ENCODE data around the gene POLR2I.
"Not testable (repeated sequence)": the region's sequence is repeated elsewhere in the genome, so short reads cannot be mapped to it uniquely, and the experiment has no call there.

The POLR2I gene

DNA sequence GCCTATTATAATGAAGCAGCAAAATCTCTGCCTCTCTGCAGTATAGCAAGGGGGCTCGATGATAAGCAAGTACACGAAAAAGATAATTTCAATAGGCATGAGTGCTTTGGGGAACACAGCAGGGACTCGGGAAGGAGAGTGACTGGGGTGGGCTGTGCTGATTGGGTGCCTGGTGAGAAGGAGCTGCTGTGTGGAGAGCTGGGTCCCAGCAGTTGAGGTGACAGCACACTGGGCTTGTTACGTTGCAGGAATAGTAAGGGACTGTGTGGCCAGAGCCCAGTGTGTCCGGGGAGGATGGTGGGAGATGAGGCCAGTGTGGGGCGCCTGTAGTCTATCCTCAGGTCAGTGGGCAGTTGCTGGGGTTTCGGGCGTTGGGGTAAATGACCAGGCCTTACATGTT lies 42.6 kb downstream of the POLR2I start:
- H3K4me1 ChIP-seq (ENCODE audit: control insufficient read depth, insufficient read depth, low read length) = peaks cover 4% of the 10 kb centered on the region
- no peak overlapping the region for H3K9ac ChIP-seq (ENCODE audit: low read length)
- no peaks in the 10 kb centered on the region for H3K27me3 ChIP-seq (replicated peaks; ENCODE audit: control insufficient read depth, insufficient read depth, low read length)
- no peaks in the 10 kb centered on the region for H3K36me3 ChIP-seq (ENCODE audit: control insufficient read depth, insufficient read depth, low read length, severe bottlenecking)
- H3K9me3 ChIP-seq (ENCODE audit: control insufficient read depth, low read length) = no peaks in the 10 kb centered on the region
- DNase-seq (ENCODE audit: low read depth) = no peak
- H3K4me3 ChIP-seq (ENCODE audit: low read length) = no peak overlapping the region

DNA sequence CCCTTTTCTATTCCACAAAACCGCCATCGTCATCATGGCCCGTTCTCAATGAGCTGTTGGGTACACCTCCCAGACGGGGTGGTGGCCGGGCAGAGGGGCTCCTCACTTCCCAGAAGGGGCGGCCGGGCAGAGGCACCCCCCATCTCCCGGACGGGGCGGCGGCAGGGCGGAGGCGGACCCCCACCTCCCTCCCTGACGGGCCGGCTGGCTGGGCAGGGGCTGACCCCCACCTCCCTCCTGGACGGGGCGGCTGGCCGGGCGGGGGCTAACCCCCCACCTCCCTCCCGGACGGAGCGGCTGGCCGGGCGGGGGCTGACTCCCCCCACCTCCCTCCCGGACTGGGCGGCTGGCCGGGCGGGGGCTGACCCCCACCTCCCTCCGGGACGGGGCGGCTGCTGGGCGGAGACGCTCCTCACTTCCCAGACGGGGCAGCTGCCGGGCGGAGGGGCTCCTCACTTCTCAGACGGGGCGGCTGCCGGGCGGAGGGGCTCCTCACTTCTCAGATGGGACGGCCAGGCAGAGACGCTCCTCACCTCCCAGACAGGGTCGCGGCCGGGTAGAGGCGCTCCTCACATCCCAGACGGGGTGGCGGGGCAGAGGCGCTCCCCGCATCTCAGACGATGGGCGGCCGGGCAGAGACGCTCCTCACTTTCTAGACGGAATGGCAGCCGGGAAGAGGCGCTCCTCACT lies 45.7 kb downstream of the POLR2I start:
- not testable (repeated sequence) for DNase-seq (ENCODE audit: low read depth); H3K9ac ChIP-seq (ENCODE audit: low read length); H3K4me3 ChIP-seq (ENCODE audit: low read length); H3K4me1 ChIP-seq (ENCODE audit: control insufficient read depth, insufficient read depth, low read length); H3K27me3 ChIP-seq (replicated peaks; ENCODE audit: control insufficient read depth, insufficient read depth, low read length); H3K36me3 ChIP-seq (ENCODE audit: control insufficient read depth, insufficient read depth, low read length, severe bottlenecking); H3K9me3 ChIP-seq (ENCODE audit: control insufficient read depth, low read length)

DNA sequence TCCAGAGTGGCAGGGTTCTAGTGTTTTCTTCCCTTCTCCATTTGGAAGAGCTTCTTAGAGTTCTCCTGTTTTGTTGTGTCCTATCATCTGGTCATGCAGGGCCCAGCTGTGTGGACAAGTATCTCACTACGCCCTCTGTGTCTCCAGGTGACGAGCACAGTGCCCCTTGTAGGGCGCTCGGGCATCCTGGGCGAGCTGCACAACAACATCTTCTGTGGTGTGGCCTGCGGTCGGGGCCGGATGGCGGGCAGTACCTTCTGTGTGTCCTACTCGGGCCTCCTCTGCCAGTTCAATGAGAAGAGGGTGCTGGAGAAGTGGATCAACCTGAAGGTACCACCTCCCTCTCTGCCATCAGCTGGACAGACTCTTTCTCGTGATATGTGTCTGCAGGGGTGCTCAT lies 47.0 kb downstream of the POLR2I start:
- Histone ChIP-seq H3K27me3 (replicated peaks; ENCODE audit: control insufficient read depth, insufficient read depth, low read length) (no peaks in the 10 kb centered on the region), H3K9me3 (ENCODE audit: control insufficient read depth, low read length) (no peaks in the 10 kb centered on the region), H3K4me3 (ENCODE audit: low read length) (no peak overlapping the region), H3K4me1 (ENCODE audit: control insufficient read depth, insufficient read depth, low read length) (peaks cover 7% of the 10 kb centered on the region), H3K9ac (ENCODE audit: low read length) (no peak overlapping the region), H3K36me3 (ENCODE audit: control insufficient read depth, insufficient read depth, low read length, severe bottlenecking) (no peaks in the 10 kb centered on the region)
- no peak for DNase-seq (ENCODE audit: low read depth)

DNA sequence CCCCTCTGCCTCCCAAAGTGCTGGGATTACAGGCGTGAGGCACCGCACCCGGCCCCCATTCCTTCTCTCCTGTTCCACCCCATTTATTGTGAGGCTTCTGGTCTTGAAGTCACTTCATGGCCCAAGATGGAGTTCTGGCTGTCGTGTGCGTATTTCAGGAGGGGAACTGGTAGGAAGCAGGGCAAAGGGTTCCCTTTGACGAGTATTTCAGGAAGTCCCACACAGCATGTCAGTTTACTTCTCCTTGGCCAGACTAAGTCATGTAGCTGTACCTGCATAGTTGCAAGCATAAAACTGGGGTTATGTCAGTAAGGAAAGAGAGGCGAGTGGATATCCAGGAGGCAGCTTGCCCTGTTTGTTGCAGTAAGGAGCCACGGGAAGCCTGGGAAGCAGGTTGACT lies 49.8 kb downstream of the POLR2I start:
- no peaks in the 10 kb centered on the region for H3K27me3 ChIP-seq (replicated peaks; ENCODE audit: control insufficient read depth, insufficient read depth, low read length)
- no peak overlapping the region for H3K4me3 ChIP-seq (ENCODE audit: low read length)
- H3K9ac ChIP-seq (ENCODE audit: low read length) = no peak overlapping the region
- H3K4me1 ChIP-seq (ENCODE audit: control insufficient read depth, insufficient read depth, low read length) = peaks cover 2% of the 10 kb centered on the region
- H3K36me3 ChIP-seq (ENCODE audit: control insufficient read depth, insufficient read depth, low read length, severe bottlenecking) = no peaks in the 10 kb centered on the region
- H3K9me3 ChIP-seq (ENCODE audit: control insufficient read depth, low read length) = no peaks in the 10 kb centered on the region
- no peak for DNase-seq (ENCODE audit: low read depth)

All from adipocyte (in vitro differentiated cells).